ENCODE measurements around the gene NAGLU. TPM values are rescaled to one million over a fixed set of nuclear protein-coding genes. Genes with fewer than 3 reads are reported as not detected.

NAGLU gene
- total and polyA plus RNA-seq, 2 experiments from 2014 or later: 39.4 to 68.1 TPM

DNA sequence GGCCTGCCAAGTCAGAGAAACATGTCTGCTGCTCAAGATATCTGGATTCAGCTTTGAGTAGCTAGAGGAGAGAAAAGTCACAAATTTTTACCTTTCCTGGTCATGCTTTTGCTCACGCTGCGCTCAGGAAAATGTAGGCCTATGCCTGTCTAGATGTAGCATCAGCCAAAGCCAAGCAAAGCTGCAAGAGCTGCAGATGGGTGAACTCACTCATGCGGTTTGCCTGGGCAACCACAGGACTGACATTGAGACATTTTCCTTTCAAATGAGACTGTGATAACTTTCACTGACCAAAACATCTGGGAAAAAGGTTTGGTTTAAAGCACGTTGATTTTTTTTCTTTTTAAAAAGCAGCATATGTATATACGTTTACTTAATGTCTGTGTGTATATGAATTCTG lies 34.0 kb upstream of the NAGLU start:
- Histone ChIP-seq H3K4me2 (ENCODE audit: unreplicated experiment) (no peak overlapping the region), H3F3A (ENCODE audit: insufficient read depth) (no peaks in the 10 kb centered on the region), H3K9ac (no peak overlapping the region), H2AFZ (no peak overlapping the region), H3K36me3 (ENCODE audit: low read depth) (peaks cover 37% of the 10 kb centered on the region), H3K27me3 (replicated peaks; ENCODE audit: insufficient read depth) (no peaks in the 10 kb centered on the region), H3K79me2 (ENCODE audit: insufficient read depth) (no peaks in the 10 kb centered on the region), H4K20me1 (ENCODE audit: insufficient read depth) (no peaks in the 10 kb centered on the region), H3K9me3 (ENCODE audit: low read depth) (no peaks in the 10 kb centered on the region), H3K4me3 (no peak overlapping the region), H3K4me1 (ENCODE audit: insufficient read depth) (no peaks in the 10 kb centered on the region), H3K27ac (no peak overlapping the region), H3K9me2 (ENCODE audit: insufficient read depth) (no peaks in the 10 kb centered on the region)
- DNase-seq: no peak
- in situ Hi-C loops (cut with MboI): no loop called here
- 94 to 97% methylated on average over 5 of the region's 5 CpGs for WGBS, 2 experiments (ENCODE audit: low coverage in 1 of 2, low lambda C conversion rate in 2 of 2, missing lambda C conversion rate in 2 of 2)
- no peak for TF ChIP-seq EZH2phosphoT487 (IDR thresholded peaks at IDR 0.05; ENCODE audit: insufficient read depth, low read depth)
- no peak for TF ChIP-seq EZH2 (IDR thresholded peaks at IDR 0.05; ENCODE audit: insufficient read depth, poor library complexity, severe bottlenecking)

DNA sequence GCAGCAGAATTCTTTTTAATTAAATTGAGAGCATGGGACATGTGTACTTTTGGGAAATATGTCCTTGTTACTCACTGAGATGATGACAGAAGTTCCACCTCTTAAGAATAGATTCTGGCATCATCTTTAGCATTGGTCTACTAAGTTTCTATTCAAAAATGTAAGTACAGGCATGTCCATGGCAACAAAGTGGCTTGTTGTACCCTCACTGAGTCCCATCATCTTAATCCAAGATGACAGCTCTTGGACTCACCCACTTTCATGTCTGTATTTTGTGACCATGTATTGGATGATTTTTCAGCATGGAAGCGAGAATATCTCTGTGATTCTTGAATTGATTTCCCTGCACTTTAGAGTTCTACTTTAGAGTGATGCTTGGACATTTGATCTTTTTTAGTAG lies 33.1 kb upstream of the NAGLU start:
- Histone ChIP-seq H3K9ac (no peak overlapping the region), H3K4me2 (ENCODE audit: unreplicated experiment) (no peak overlapping the region), H3K27me3 (replicated peaks; ENCODE audit: insufficient read depth) (no peaks in the 10 kb centered on the region), H2AFZ (no peak overlapping the region), H3K36me3 (ENCODE audit: low read depth) (peaks cover 41% of the 10 kb centered on the region), H3K79me2 (ENCODE audit: insufficient read depth) (no peaks in the 10 kb centered on the region), H3K4me1 (ENCODE audit: insufficient read depth) (no peaks in the 10 kb centered on the region), H3F3A (ENCODE audit: insufficient read depth) (no peaks in the 10 kb centered on the region), H3K9me2 (ENCODE audit: insufficient read depth) (no peaks in the 10 kb centered on the region), H3K9me3 (ENCODE audit: low read depth) (no peaks in the 10 kb centered on the region), H3K4me3 (no peak overlapping the region), H4K20me1 (ENCODE audit: insufficient read depth) (no peaks in the 10 kb centered on the region), H3K27ac (no peak overlapping the region)
- WGBS, 2 experiments (ENCODE audit: low coverage in 1 of 2, low lambda C conversion rate in 2 of 2, missing lambda C conversion rate in 2 of 2): 90 to 92% methylated on average over 1 of the region's 1 CpG
- in situ Hi-C loops (cut with MboI): no loop called here
- TF ChIP-seq EZH2phosphoT487 (IDR thresholded peaks at IDR 0.05; ENCODE audit: insufficient read depth, low read depth) (no peak), EZH2 (IDR thresholded peaks at IDR 0.05; ENCODE audit: insufficient read depth, poor library complexity, severe bottlenecking) (no peak)
- no peak for DNase-seq

DNA sequence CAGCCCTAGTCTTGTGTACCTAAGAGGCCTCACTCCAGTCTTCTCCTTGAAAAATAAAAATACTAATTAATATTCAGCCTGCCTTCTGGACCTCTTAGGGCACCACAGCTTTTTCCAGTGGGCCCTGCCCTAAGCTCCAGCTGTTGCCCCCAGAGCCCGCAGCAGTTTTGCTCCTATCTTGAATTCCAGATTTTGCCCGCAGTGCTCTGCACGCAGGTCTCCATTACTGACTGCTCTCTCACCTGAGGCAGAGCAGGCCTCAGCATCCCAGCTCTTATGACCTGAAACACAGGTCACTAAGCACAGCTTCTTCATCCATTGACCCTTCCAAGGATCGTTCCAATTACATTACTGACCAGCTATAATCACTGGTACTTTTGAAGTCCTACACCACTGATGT lies 28.4 kb upstream of the NAGLU start:
- Histone ChIP-seq H3K4me1 (ENCODE audit: insufficient read depth) (no peaks in the 10 kb centered on the region), H3K27ac (no peak overlapping the region), H3K4me2 (ENCODE audit: unreplicated experiment) (no peak overlapping the region), H3K9me2 (ENCODE audit: insufficient read depth) (no peaks in the 10 kb centered on the region), H3K4me3 (no peak overlapping the region), H3K9me3 (ENCODE audit: low read depth) (no peaks in the 10 kb centered on the region), H4K20me1 (ENCODE audit: insufficient read depth) (no peaks in the 10 kb centered on the region), H3F3A (ENCODE audit: insufficient read depth) (no peaks in the 10 kb centered on the region), H3K27me3 (replicated peaks; ENCODE audit: insufficient read depth) (no peaks in the 10 kb centered on the region), H2AFZ (no peak overlapping the region), H3K79me2 (ENCODE audit: insufficient read depth) (no peaks in the 10 kb centered on the region), H3K36me3 (ENCODE audit: low read depth) (peaks cover 25% of the 10 kb centered on the region), H3K9ac (no peak overlapping the region)
- WGBS, 2 experiments (ENCODE audit: low coverage in 1 of 2, low lambda C conversion rate in 2 of 2, missing lambda C conversion rate in 2 of 2): 90% methylated on average over 4 of the region's 4 CpGs
- in situ Hi-C loops (cut with MboI): no loop called here
- DNase-seq: no peak
- TF ChIP-seq EZH2phosphoT487 (IDR thresholded peaks at IDR 0.05; ENCODE audit: insufficient read depth, low read depth) (no peak), EZH2 (IDR thresholded peaks at IDR 0.05; ENCODE audit: insufficient read depth, poor library complexity, severe bottlenecking) (no peak)

DNA sequence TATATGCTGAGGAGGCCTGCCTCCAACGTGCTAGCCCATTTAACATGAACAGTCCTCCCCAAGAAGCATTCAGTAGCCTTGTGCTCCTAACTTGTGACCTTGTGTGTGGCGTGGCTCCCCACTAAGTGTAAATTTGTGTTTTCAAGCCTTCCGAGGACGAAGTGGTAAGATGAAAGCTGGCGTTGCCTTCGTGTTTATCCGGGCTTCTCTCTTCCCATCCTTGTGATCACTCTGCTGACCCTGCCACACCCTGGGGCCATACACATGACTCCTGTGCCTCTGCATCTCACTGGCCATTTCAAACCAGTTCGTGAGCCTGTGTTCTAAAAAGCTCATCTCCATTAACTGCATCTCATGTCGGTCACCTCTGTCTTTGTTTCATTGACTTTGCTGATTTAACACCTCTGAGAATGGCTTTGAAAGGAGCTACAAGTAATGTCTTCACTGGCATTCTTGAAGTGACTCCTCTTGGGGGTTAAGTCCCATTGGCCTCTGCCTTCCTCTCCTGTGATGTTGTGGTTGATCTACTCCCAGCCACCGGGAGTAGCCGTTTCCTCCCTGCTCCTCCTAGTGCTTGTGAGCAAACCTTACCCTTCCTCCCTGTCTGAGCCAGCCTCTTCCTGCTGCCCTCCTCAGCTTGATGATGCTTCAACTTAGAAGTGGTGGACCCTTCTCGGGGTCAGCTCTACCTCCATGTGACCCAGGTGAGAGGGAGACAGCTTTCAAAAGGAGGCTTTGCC lies 27.4 kb upstream of the NAGLU start:
- Histone ChIP-seq H3F3A (ENCODE audit: insufficient read depth) (no peaks in the 10 kb centered on the region), H3K9me2 (ENCODE audit: insufficient read depth) (no peaks in the 10 kb centered on the region), H4K20me1 (ENCODE audit: insufficient read depth) (no peaks in the 10 kb centered on the region), H3K4me2 (ENCODE audit: unreplicated experiment) (no peak overlapping the region), H3K9ac (no peak overlapping the region), H3K27me3 (replicated peaks; ENCODE audit: insufficient read depth) (no peaks in the 10 kb centered on the region), H3K27ac (no peak overlapping the region), H3K36me3 (ENCODE audit: low read depth) (peaks cover 15% of the 10 kb centered on the region; the same call in 1 of the 2 replicates), H3K4me1 (ENCODE audit: insufficient read depth) (no peaks in the 10 kb centered on the region), H3K4me3 (no peak overlapping the region), H3K9me3 (ENCODE audit: low read depth) (no peaks in the 10 kb centered on the region), H2AFZ (no peak overlapping the region), H3K79me2 (ENCODE audit: insufficient read depth) (no peaks in the 10 kb centered on the region)
- TF ChIP-seq EZH2 (IDR thresholded peaks at IDR 0.05; ENCODE audit: insufficient read depth, poor library complexity, severe bottlenecking) (no peak), EZH2phosphoT487 (IDR thresholded peaks at IDR 0.05; ENCODE audit: insufficient read depth, low read depth) (no peak)
- no peak for DNase-seq
- in situ Hi-C loops (cut with MboI): no loop called here
- WGBS, 2 experiments (ENCODE audit: low coverage in 1 of 2, low lambda C conversion rate in 2 of 2, missing lambda C conversion rate in 2 of 2): 88 to 94% methylated on average over 12 of the region's 12 CpGs

Measured in GM23248 (cell line).